Body of pancreas (tissue), 4 donors: ENCODE results near the gene CD4. TPM values are rescaled to one million over a fixed set of nuclear protein-coding genes. Genes with fewer than 3 reads are reported as not detected.

Source experiments
- ATAC-seq: fragments of 150-250 bp; one replicate; pipeline ENCODE4 v1.9.1; 2016
- DNase-seq, 4 donors: peaks; one replicate each; pipeline ENCODE4 v3.0.0-alpha.2; 2019
- H3K27ac ChIP-seq, 4 donors: fragments of 200-600 bp; sonication (generic); 1 replicate in 3 of 4; 2 replicates in 1 of 4; pipeline versions ENCODE4 v1.5.1 to v1.6.1; 2016 to 2019; ENCODE audit warnings: mild to moderate bottlenecking in 1 of 4, mixed read lengths in 1 of 4, moderate library complexity in 1 of 4
- H3K27me3 ChIP-seq, 2 donors: fragments of 200-600 bp; sonication (generic); one replicate each; pipeline ENCODE4 v1.6.0; 2016; ENCODE audit warnings: mild to moderate bottlenecking in 1 of 2
- H3K36me3 ChIP-seq, 2 donors: fragments of 200-600 bp; sonication (generic); replicated peaks in 1 of 2; 2 replicates each; pipeline ENCODE4 v1.5.1; 2016; ENCODE audit warnings: low read depth in 2 of 2; ENCODE audit not compliant: insufficient read depth in 1 of 2
- H3K4me1 ChIP-seq: fragments of 200-600 bp; sonication (generic); one replicate; pipeline ENCODE4 v1.6.0; 2016
- H3K4me3 ChIP-seq, 2 donors: fragments of 200-600 bp; sonication (generic); 1 replicate in 1 of 2; 2 replicates in 1 of 2; pipeline ENCODE4 v1.5.1; 2016 to 2019
- H3K9me3 ChIP-seq, 3 donors: fragments of 200-600 bp; sonication (generic); 1 replicate in 2 of 3; 2 replicates in 1 of 3; pipeline ENCODE4 v1.5.1; 2016
- CTCF ChIP-seq, 7 experiments: fragments of 450-650 bp in 4 of 7; fragments of 200-600 bp in 3 of 7; sonication (generic) in 3 of 7; IDR thresholded peaks; one replicate each; pipeline ENCODE4 v1.5.1; 2016 to 2019; ENCODE audit warnings: antibody characterized with exemption in 7 of 7
- POLR2A ChIP-seq, 3 donors: fragments of 450-650 bp; IDR thresholded peaks; one replicate each; pipeline ENCODE4 v1.6.1; 2016; ENCODE audit warnings: antibody characterized with exemption in 3 of 3, mild to moderate bottlenecking in 2 of 3
- whole genome bisulfite sequencing, 2 donors: methylation state at CpG; one replicate each; pipeline ENCODE4 v1.1.5; 2017; 5-methylcytosine and 5-hydroxymethylcytosine counted together
- intact Hi-C: fragments of 100-400 bp; cut with DNase I; formaldehyde crosslinking; loops from one replicate; pipeline ENCODE4 v1.15.1; 2023
- total RNA-seq, 2 donors: library from RNA; depleted of rRNA; stranded (reverse); fragments of >200 nt; gene quantifications; one replicate each; pipeline ENCODE4 v1.1.0, GENCODE V29; 2016

CD4 gene
- total RNA-seq, 2 donors from 2014 or later = 3.0 to 5.2 TPM

- Histone ChIP-seq H3K4me3 (no peak overlapping the region), H3K9me3 (no peaks in the 10 kb centered on the region), H3K4me1 (peaks cover 23% of the 10 kb centered on the region), H3K27ac (no peak overlapping the region), H3K36me3 (no peaks in the 10 kb centered on the region), H3K27me3 (peaks cover 0 to 22% of the 10 kb centered on the region in 2 donors)
- ATAC-seq (no peak), DNase-seq (no peak)
- TF ChIP-seq POLR2A (IDR thresholded peaks at IDR 0.05) (no peak), CTCF (IDR thresholded peaks at IDR 0.05) (no peak)
- 41 to 46% methylated on average over 7 to 9 of the region's 12 CpGs for WGBS, 2 donors
- intact Hi-C loops = no loop called here
Observed at GRCh38 chr12:6823182-6824084, 34.1 kb downstream of the CD4 start.

- Histone ChIP-seq H3K4me1 (peaks cover 30% of the 10 kb centered on the region), H3K27ac (no peak overlapping the region), H3K36me3 (no peaks in the 10 kb centered on the region), H3K9me3 (no peaks in the 10 kb centered on the region), H3K4me3 (no peak overlapping the region), H3K27me3 (peaks cover 0 to 22% of the 10 kb centered on the region in 2 donors)
- 58 to 65% methylated on average over 4 to 33 of the region's 37 CpGs for WGBS, 2 donors
- intact Hi-C loops = no loop called here
- no peak for TF ChIP-seq POLR2A (IDR thresholded peaks at IDR 0.05)
- TF ChIP-seq CTCF (IDR thresholded peaks at IDR 0.05) = no peak
- peak in 1 of 4 donors; percentile 29 for DNase-seq
- ATAC-seq = no peak
Observed at GRCh38 chr12:6824085-6824775, 34.9 kb downstream of the CD4 start.

- ATAC-seq (no peak), DNase-seq (no peak)
- H3K27ac ChIP-seq = no peak overlapping the region
- intact Hi-C loops = no loop called here
- peaks cover 37% of the 10 kb centered on the region for H3K4me1 ChIP-seq
- H3K9me3 ChIP-seq = no peaks in the 10 kb centered on the region
- WGBS, 2 donors = 12 to 22% methylated on average over 12 of the region's 12 CpGs
- H3K27me3 ChIP-seq = peaks cover 0 to 22% of the 10 kb centered on the region in 2 donors
- no peak overlapping the region for H3K4me3 ChIP-seq
- TF ChIP-seq POLR2A (IDR thresholded peaks at IDR 0.05) (no peak), CTCF (IDR thresholded peaks at IDR 0.05) (no peak)
- H3K36me3 ChIP-seq = no peaks in the 10 kb centered on the region
Observed at GRCh38 chr12:6824901-6825381, 35.6 kb downstream of the CD4 start.

GRCh38 chr12:6825398-6826124 lies 36.2 kb downstream of the CD4 start:
- no peaks in the 10 kb centered on the region for H3K9me3 ChIP-seq
- 3 to 5% methylated on average over 16 to 19 of the region's 19 CpGs for WGBS, 2 donors
- intact Hi-C loops = no loop called here
- TF ChIP-seq POLR2A (IDR thresholded peaks at IDR 0.05) = peak in 1 of 3 donors; percentile 16
- TF ChIP-seq CTCF (IDR thresholded peaks at IDR 0.05) = peak; percentile 78 to 91 (median 87)
- no peaks in the 10 kb centered on the region for H3K36me3 ChIP-seq
- ATAC-seq (peak; percentile 63), DNase-seq (peak; percentile 81 to 86 (median 84))
- H3K27me3 ChIP-seq = peaks cover 0 to 22% of the 10 kb centered on the region in 2 donors
- peaks cover 41% of the 10 kb centered on the region for H3K4me1 ChIP-seq
- no peak overlapping the region for H3K4me3 ChIP-seq
- no peak overlapping the region for H3K27ac ChIP-seq
